ENCODE data around the gene B4GALNT4.

The B4GALNT4 gene

GRCh38 chr11:325796-326591 is 43.3 kb upstream of the B4GALNT4 start:
- no peaks in the 10 kb centered on the region for H3K79me2 ChIP-seq (ENCODE audit: insufficient read depth, low read length)
- H3K9me3 ChIP-seq (ENCODE audit: insufficient read depth, low read length, severe bottlenecking): no peaks in the 10 kb centered on the region
- no peak for DNase-seq
- peaks cover 44% of the 10 kb centered on the region for H3K4me1 ChIP-seq (ENCODE audit: insufficient read depth, low read length)
- H3K36me3 ChIP-seq (ENCODE audit: insufficient read depth, low read length): no peaks in the 10 kb centered on the region
- no peaks in the 10 kb centered on the region for H3K27me3 ChIP-seq (ENCODE audit: insufficient read depth, low read length, poor library complexity)
- no peak overlapping the region for H3K4me3 ChIP-seq (ENCODE audit: low read depth in 1 of 2, low read length in 2 of 2)
- H3K9ac ChIP-seq (ENCODE audit: low read depth, low read length): no peak overlapping the region
- no peak overlapping the region for H3K4me2 ChIP-seq (ENCODE audit: insufficient read depth, low read length)
- no peak overlapping the region for H2AFZ ChIP-seq (ENCODE audit: low read depth, low read length)
- ATAC-seq (ENCODE audit: insufficient read depth, low read depth): no peak
- H4K20me1 ChIP-seq (ENCODE audit: insufficient read depth, low read length): no peaks in the 10 kb centered on the region
- peak overlapping the region; percentile 34; the same call in 1 of the 2 replicates for H3K27ac ChIP-seq (ENCODE audit: low read length)
- TF ChIP-seq CTCF (IDR thresholded peaks at IDR 0.05; ENCODE audit: borderline replicate concordance, extremely low read depth, low read length, poor library complexity, severe bottlenecking): no peak
- TF ChIP-seq EZH2 (IDR thresholded peaks at IDR 0.05; ENCODE audit: borderline replicate concordance, low read depth, low read length, severe bottlenecking): no peak

DNA sequence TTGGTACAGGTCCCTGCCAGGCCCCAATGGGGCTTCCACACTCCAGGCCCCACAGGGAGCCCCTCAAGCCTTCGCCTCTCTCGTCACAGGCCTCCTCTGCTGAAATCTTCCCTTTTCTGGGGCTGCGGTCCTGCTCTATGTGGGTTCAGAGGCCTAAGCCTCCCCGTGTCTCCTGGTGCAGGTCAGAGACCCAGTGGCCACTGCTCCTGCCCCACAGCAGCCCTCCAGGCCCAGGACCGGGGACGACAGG is 42.8 kb upstream of the B4GALNT4 start:
- no peak overlapping the region for H2AFZ ChIP-seq (ENCODE audit: low read depth, low read length)
- H3K9ac ChIP-seq (ENCODE audit: low read depth, low read length): no peak overlapping the region
- no peak for ATAC-seq (ENCODE audit: insufficient read depth, low read depth)
- no peak overlapping the region for H3K4me3 ChIP-seq (ENCODE audit: low read depth in 1 of 2, low read length in 2 of 2)
- H4K20me1 ChIP-seq (ENCODE audit: insufficient read depth, low read length): no peaks in the 10 kb centered on the region
- H3K9me3 ChIP-seq (ENCODE audit: insufficient read depth, low read length, severe bottlenecking): no peaks in the 10 kb centered on the region
- no peak for DNase-seq
- H3K4me1 ChIP-seq (ENCODE audit: insufficient read depth, low read length): peaks cover 48% of the 10 kb centered on the region
- no peaks in the 10 kb centered on the region for H3K79me2 ChIP-seq (ENCODE audit: insufficient read depth, low read length)
- H3K36me3 ChIP-seq (ENCODE audit: insufficient read depth, low read length): no peaks in the 10 kb centered on the region
- TF ChIP-seq EZH2 (IDR thresholded peaks at IDR 0.05; ENCODE audit: borderline replicate concordance, low read depth, low read length, severe bottlenecking) (no peak), CTCF (IDR thresholded peaks at IDR 0.05; ENCODE audit: borderline replicate concordance, extremely low read depth, low read length, poor library complexity, severe bottlenecking) (no peak)
- H3K27me3 ChIP-seq (ENCODE audit: insufficient read depth, low read length, poor library complexity): no peaks in the 10 kb centered on the region
- no peak overlapping the region for H3K4me2 ChIP-seq (ENCODE audit: insufficient read depth, low read length)
- peak overlapping the region; percentile 34; the same call in 1 of the 2 replicates for H3K27ac ChIP-seq (ENCODE audit: low read length)

GRCh38 chr11:326842-327580 is 42.3 kb upstream of the B4GALNT4 start:
- Histone ChIP-seq H4K20me1 (ENCODE audit: insufficient read depth, low read length) (no peaks in the 10 kb centered on the region), H3K27me3 (ENCODE audit: insufficient read depth, low read length, poor library complexity) (no peaks in the 10 kb centered on the region), H3K4me3 (ENCODE audit: low read depth in 1 of 2, low read length in 2 of 2) (no peak overlapping the region), H3K9me3 (ENCODE audit: insufficient read depth, low read length, severe bottlenecking) (no peaks in the 10 kb centered on the region), H3K4me1 (ENCODE audit: insufficient read depth, low read length) (peaks cover 53% of the 10 kb centered on the region), H2AFZ (ENCODE audit: low read depth, low read length) (no peak overlapping the region), H3K79me2 (ENCODE audit: insufficient read depth, low read length) (no peaks in the 10 kb centered on the region), H3K36me3 (ENCODE audit: insufficient read depth, low read length) (no peaks in the 10 kb centered on the region), H3K9ac (ENCODE audit: low read depth, low read length) (no peak overlapping the region), H3K27ac (ENCODE audit: low read length) (peak overlapping the region; percentile 39), H3K4me2 (ENCODE audit: insufficient read depth, low read length) (no peak overlapping the region)
- TF ChIP-seq CTCF (IDR thresholded peaks at IDR 0.05; ENCODE audit: borderline replicate concordance, extremely low read depth, low read length, poor library complexity, severe bottlenecking): no peak
- TF ChIP-seq EZH2 (IDR thresholded peaks at IDR 0.05; ENCODE audit: borderline replicate concordance, low read depth, low read length, severe bottlenecking): no peak
- ATAC-seq (ENCODE audit: insufficient read depth, low read depth): no peak
- peak; percentile 56 for DNase-seq

Data from DND-41 (cell line).